HEK293 (cell line): ENCODE results near the gene FAM8A1.

ENCODE experiments used
- ATF2 ChIP-seq: fragments of 450-650 bp; formaldehyde crosslinking; IDR thresholded peaks from 2 replicates; pipeline ENCODE4 v1.5.1; 2016; ENCODE audit warnings: missing biosample characterization, missing genetic modification characterization, low read depth
- CTCF ChIP-seq: fragments of 450-650 bp; formaldehyde crosslinking; IDR thresholded peaks from 2 replicates; pipeline ENCODE4 v1.5.1; 2016; ENCODE audit warnings: missing biosample characterization, missing genetic modification characterization
- PBX3 ChIP-seq: sonication (generic); formaldehyde crosslinking; IDR thresholded peaks from 2 replicates; pipeline ENCODE4 v1.8.1; 2022; ENCODE audit warnings: mild to moderate bottlenecking, moderate library complexity, missing genetic modification reagents
- REST ChIP-seq: fragments of 450-650 bp; formaldehyde crosslinking; IDR thresholded peaks from 2 replicates; pipeline ENCODE4 v1.5.1; 2016; ENCODE audit warnings: missing biosample characterization, missing genetic modification characterization
- ZBTB1 ChIP-seq: fragments of 450-650 bp; formaldehyde crosslinking; IDR thresholded peaks from 2 replicates; pipeline ENCODE4 v1.5.1; 2016; ENCODE audit warnings: missing biosample characterization, missing genetic modification characterization
- ZBTB26 ChIP-seq: fragments of 450-650 bp; formaldehyde crosslinking; optimal IDR thresholded peaks from 2 replicates; pipeline ENCODE3; 2016; ENCODE audit warnings: missing biosample characterization, mild to moderate bottlenecking, missing genetic modification characterization
- ZBTB49 ChIP-seq: fragments of 450-650 bp; formaldehyde crosslinking; IDR thresholded peaks from 2 replicates; pipeline ENCODE4 v1.5.1; 2016; ENCODE audit warnings: missing biosample characterization, missing genetic modification characterization, low read depth
- ZNF239 ChIP-seq: fragments of 450-650 bp; formaldehyde crosslinking; IDR thresholded peaks from 2 replicates; pipeline ENCODE4 v1.5.1; 2016; ENCODE audit warnings: missing biosample characterization, missing genetic modification characterization
- ZNF501 ChIP-seq: fragments of 450-650 bp; formaldehyde crosslinking; IDR thresholded peaks from 2 replicates; pipeline ENCODE4 v1.5.1; 2016; ENCODE audit warnings: missing biosample characterization, missing genetic modification characterization
- ZNF624 ChIP-seq: fragments of 450-650 bp; formaldehyde crosslinking; IDR thresholded peaks from 2 replicates; pipeline ENCODE4 v1.5.1; 2017; ENCODE audit warnings: missing biosample characterization, missing genetic modification characterization
- ZNF660 ChIP-seq: fragments of 450-650 bp; IDR thresholded peaks from 2 replicates; pipeline ENCODE4 v1.5.1; 2018; ENCODE audit warnings: missing biosample characterization, mild to moderate bottlenecking, missing genetic modification characterization

GRCh38 chr6:17591287-17591686 lies 8.8 kb upstream of the FAM8A1 start:
- TF ChIP-seq ZNF239 (tag by site-specific recombination) (no peak), ZBTB26 (no peak), CTCF (no peak), REST (tag by site-specific recombination) (no peak), ZNF624 (tag by site-specific recombination) (no peak), ZNF660 (tag by site-specific recombination) (no peak), ATF2 (tag by site-specific recombination) (no peak), PBX3 (no peak), ZNF501 (no peak), ZBTB1 (tag by site-specific recombination) (no peak), ZBTB49 (no peak)
